Fibroblast of mammary gland (primary cell): ENCODE measurements around the gene FAM174C.

Experiments used
- DNase-seq: peaks from one replicate; pipeline ENCODE4 v3.0.0-alpha.2; 2010; ENCODE audit warnings: low read depth
- H3K4me3 ChIP-seq: 2 replicates; pipeline ENCODE4 v1.5.1; 2011; ENCODE audit warnings: low read depth, mild to moderate bottlenecking, low read length, moderate library complexity; ENCODE audit not compliant: control insufficient read depth
- CTCF ChIP-seq: conservative IDR thresholded peaks from 2 replicates; pipeline ENCODE4 v1.5.1; 2011; ENCODE audit warnings: low read depth, low read length, inconsistent platforms; ENCODE audit not compliant: control insufficient read depth, insufficient read depth

The FAM174C gene

GRCh38 chr19:1310853-1311180 lies 35.5 kb downstream of the FAM174C start:
- no peak overlapping the region for H3K4me3 ChIP-seq
- TF ChIP-seq CTCF, result no peak
- DNase-seq, result no peak

- no peak for DNase-seq
- no peak for TF ChIP-seq CTCF
- H3K4me3 ChIP-seq, result no peak overlapping the region
Measured at GRCh38 chr19:1311543-1312091, 36.3 kb downstream of the FAM174C start.

GRCh38 chr19:1312767-1313694 lies 37.7 kb downstream of the FAM174C start:
- DNase-seq, result peak; percentile 22
- no peak for TF ChIP-seq CTCF
- H3K4me3 ChIP-seq, result no peak overlapping the region

GRCh38 chr19:1313695-1314613 lies 38.6 kb downstream of the FAM174C start:
- no peak for TF ChIP-seq CTCF
- no peak for DNase-seq
- H3K4me3 ChIP-seq, result no peak overlapping the region

- H3K4me3 ChIP-seq, result no peak overlapping the region
- DNase-seq, result peak; percentile 34
Measured at GRCh38 chr19:1315470-1316166, 40.3 kb downstream of the FAM174C start.

More at GRCh38 chr19:1315470-1316166, 40.3 kb downstream of the FAM174C start:
- no peak for TF ChIP-seq CTCF
